ENCODE measurements around the gene LHX8. TPM values are rescaled to one million over a fixed set of nuclear protein-coding genes. Genes with fewer than 3 reads are reported as not detected.

Gene LHX8
- total and polyA plus RNA-seq, 2 donors (not counting 1 experiment from before 2014, with no cell fraction given): not detected

DNA sequence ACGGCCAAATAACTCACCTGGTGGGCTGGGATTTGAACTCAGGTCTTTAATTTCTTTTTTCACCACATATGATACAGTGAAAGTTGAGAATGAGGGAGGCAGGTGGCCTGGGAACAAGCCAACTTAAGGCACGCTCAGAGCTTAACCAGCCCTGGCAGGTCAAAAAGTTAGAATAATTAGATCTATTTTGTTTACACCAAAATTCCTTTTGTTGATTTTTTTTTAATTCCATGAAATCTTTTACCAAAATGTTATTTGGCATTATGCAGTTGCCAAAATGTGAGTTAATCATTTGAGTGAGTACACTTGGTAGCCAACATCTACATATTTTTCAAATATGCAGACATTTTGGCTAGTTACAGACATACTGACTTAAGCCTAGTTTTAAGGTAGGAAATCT is 36.8 kb downstream of the LHX8 start:
- Histone ChIP-seq H3K27ac (ENCODE audit: low read length in 2 of 2) (no peak overlapping the region), H3K9me3 (ENCODE audit: control extremely low read depth in 1 of 3, control insufficient read depth in 2 of 3, insufficient read depth in 1 of 3, low read length in 2 of 3) (no peaks in the 10 kb centered on the region), H3K4me2 (replicated peaks; ENCODE audit: low read depth, low read length, poor library complexity, severe bottlenecking) (no peak overlapping the region), H3K36me3 (replicated peaks in 1 of 2; ENCODE audit: control extremely low read depth in 1 of 2, control insufficient read depth in 1 of 2, extremely low read depth in 1 of 2, insufficient read depth in 2 of 2, low read length in 1 of 2) (no peaks in the 10 kb centered on the region), H4K20me1 (ENCODE audit: control insufficient read depth, insufficient read depth, low read length, poor library complexity, severe bottlenecking) (no peaks in the 10 kb centered on the region), H2AFZ (ENCODE audit: insufficient read depth, low read depth, low read length, poor library complexity, severe bottlenecking) (no peak overlapping the region), H3K27me3 (replicated peaks in 1 of 4; ENCODE audit: control extremely low read depth in 1 of 4, control insufficient read depth in 3 of 4, insufficient read depth in 4 of 4, low read length in 3 of 4) (no peaks in the 10 kb centered on the region), H3K4me3 (ENCODE audit: control extremely low read depth in 1 of 5, extremely low read depth in 1 of 5, insufficient read depth in 1 of 5, low read depth in 2 of 5, low read length in 4 of 5) (no peak overlapping the region), H3K79me2 (ENCODE audit: control insufficient read depth, insufficient read depth, low read length) (no peaks in the 10 kb centered on the region), H3K9ac (ENCODE audit: low read length) (no peak overlapping the region), H3K4me1 (ENCODE audit: control insufficient read depth in 2 of 2, insufficient read depth in 2 of 2, low read length in 2 of 2) (no peaks in the 10 kb centered on the region)
- WGBS (ENCODE audit: insufficient coverage): no CpG with 5 or more reads among the region's 2 CpGs
- no peaks in the 10 kb centered on the region for H3K9me3 Mint-ChIP-seq (ENCODE audit: insufficient read depth)
- H3K4me3 Mint-ChIP-seq: no peak overlapping the region
- CTCF ChIA-PET: no interaction called here
- intact Hi-C loops (cut with micrococcal nuclease): no loop called here
- DNase-seq (no peak), ATAC-seq (ENCODE audit: low read depth) (no peak)
- POLR2A ChIA-PET: no interaction called here
- H3K27me3 Mint-ChIP-seq: no peaks in the 10 kb centered on the region
- no peaks in the 10 kb centered on the region for H3K4me1 Mint-ChIP-seq
- TF ChIP-seq, protein P1, sequence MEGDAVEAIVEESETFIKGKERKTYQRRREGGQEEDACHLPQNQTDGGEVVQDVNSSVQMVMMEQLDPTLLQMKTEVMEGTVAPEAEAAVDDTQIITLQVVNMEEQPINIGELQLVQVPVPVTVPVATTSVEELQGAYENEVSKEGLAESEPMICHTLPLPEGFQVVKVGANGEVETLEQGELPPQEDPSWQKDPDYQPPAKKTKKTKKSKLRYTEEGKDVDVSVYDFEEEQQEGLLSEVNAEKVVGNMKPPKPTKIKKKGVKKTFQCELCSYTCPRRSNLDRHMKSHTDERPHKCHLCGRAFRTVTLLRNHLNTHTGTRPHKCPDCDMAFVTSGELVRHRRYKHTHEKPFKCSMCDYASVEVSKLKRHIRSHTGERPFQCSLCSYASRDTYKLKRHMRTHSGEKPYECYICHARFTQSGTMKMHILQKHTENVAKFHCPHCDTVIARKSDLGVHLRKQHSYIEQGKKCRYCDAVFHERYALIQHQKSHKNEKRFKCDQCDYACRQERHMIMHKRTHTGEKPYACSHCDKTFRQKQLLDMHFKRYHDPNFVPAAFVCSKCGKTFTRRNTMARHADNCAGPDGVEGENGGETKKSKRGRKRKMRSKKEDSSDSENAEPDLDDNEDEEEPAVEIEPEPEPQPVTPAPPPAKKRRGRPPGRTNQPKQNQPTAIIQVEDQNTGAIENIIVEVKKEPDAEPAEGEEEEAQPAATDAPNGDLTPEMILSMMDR (IDR thresholded peaks at IDR 0.05): no peak
- no peak for TF ChIP-seq EZH2 (IDR thresholded peaks at IDR 0.05; ENCODE audit: borderline replicate concordance, insufficient read depth, low read depth, low read length, poor library complexity, severe bottlenecking)
- no peak overlapping the region for H3K27ac Mint-ChIP-seq

DNA sequence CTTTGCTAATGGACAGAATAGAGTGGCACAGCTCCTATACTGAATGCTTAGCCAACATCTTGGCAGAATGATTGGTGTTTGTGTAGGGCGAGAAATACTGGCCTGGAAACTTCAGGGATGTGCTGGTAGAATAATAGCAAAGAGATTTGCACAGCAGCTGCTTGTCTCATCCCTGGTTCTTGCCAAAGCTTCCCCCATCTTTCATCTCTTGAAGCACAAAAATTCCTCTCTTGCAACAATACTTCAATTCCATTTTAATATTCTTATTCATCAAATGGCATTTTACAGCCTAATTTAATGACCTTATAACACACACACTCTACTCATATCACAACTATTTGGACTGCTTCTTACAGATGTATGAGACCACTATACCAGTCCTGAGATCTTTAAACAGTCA is 37.7 kb downstream of the LHX8 start:
- Histone ChIP-seq H3K9ac (ENCODE audit: low read length) (no peak overlapping the region), H3K9me3 (ENCODE audit: control extremely low read depth in 1 of 3, control insufficient read depth in 2 of 3, insufficient read depth in 1 of 3, low read length in 2 of 3) (no peaks in the 10 kb centered on the region), H3K36me3 (replicated peaks in 1 of 2; ENCODE audit: control extremely low read depth in 1 of 2, control insufficient read depth in 1 of 2, extremely low read depth in 1 of 2, insufficient read depth in 2 of 2, low read length in 1 of 2) (no peaks in the 10 kb centered on the region), H3K27ac (ENCODE audit: low read length in 2 of 2) (no peak overlapping the region), H3K27me3 (replicated peaks in 1 of 4; ENCODE audit: control extremely low read depth in 1 of 4, control insufficient read depth in 3 of 4, insufficient read depth in 4 of 4, low read length in 3 of 4) (no peaks in the 10 kb centered on the region), H4K20me1 (ENCODE audit: control insufficient read depth, insufficient read depth, low read length, poor library complexity, severe bottlenecking) (no peaks in the 10 kb centered on the region), H3K4me2 (replicated peaks; ENCODE audit: low read depth, low read length, poor library complexity, severe bottlenecking) (no peak overlapping the region), H2AFZ (ENCODE audit: insufficient read depth, low read depth, low read length, poor library complexity, severe bottlenecking) (no peak overlapping the region), H3K4me1 (ENCODE audit: control insufficient read depth in 2 of 2, insufficient read depth in 2 of 2, low read length in 2 of 2) (no peaks in the 10 kb centered on the region), H3K79me2 (ENCODE audit: control insufficient read depth, insufficient read depth, low read length) (no peaks in the 10 kb centered on the region), H3K4me3 (ENCODE audit: control extremely low read depth in 1 of 5, extremely low read depth in 1 of 5, insufficient read depth in 1 of 5, low read depth in 2 of 5, low read length in 4 of 5) (no peak overlapping the region)
- no CpG with 5 or more reads among the region's 1 CpG for WGBS (ENCODE audit: insufficient coverage)
- intact Hi-C loops (cut with micrococcal nuclease): no loop called here
- H3K27me3 Mint-ChIP-seq: no peaks in the 10 kb centered on the region
- DNase-seq (no peak), ATAC-seq (ENCODE audit: low read depth) (no peak)
- no peaks in the 10 kb centered on the region for H3K4me1 Mint-ChIP-seq
- ChIA-PET CTCF (no interaction called here), POLR2A (no interaction called here)
- H3K27ac Mint-ChIP-seq: no peak overlapping the region
- TF ChIP-seq, protein P1 (IDR thresholded peaks at IDR 0.05): no peak
- TF ChIP-seq EZH2 (IDR thresholded peaks at IDR 0.05; ENCODE audit: borderline replicate concordance, insufficient read depth, low read depth, low read length, poor library complexity, severe bottlenecking): no peak
- no peak overlapping the region for H3K4me3 Mint-ChIP-seq
- H3K9me3 Mint-ChIP-seq (ENCODE audit: insufficient read depth): no peaks in the 10 kb centered on the region
